Measurements from ENCODE around the gene FRY. TPM values are rescaled to one million over a fixed set of nuclear protein-coding genes. Genes with fewer than 3 reads are reported as not detected.

FRY gene
- total and polyA plus RNA-seq, 2 of the 13 experiments (the other 11 are each of a cell fraction or from before 2014, with no cell fraction given) = 8.2 to 13.1 TPM

- H3K27me3 ChIP-seq (ENCODE audit: control insufficient read depth in 1 of 2, insufficient read depth in 2 of 2, low read length in 2 of 2) = peaks cover 0 to 7% of the 10 kb centered on the region in 2 experiments; a peak in 2 of 5 replicates
- TF ChIP-seq NCOA1 (CRISPR knock-in tag; IDR thresholded peaks at IDR 0.05) (no peak), LBX2 (CRISPR knock-in tag; IDR thresholded peaks at IDR 0.05; ENCODE audit: borderline replicate concordance) (no peak), ZNF644 (CRISPR knock-in tag; IDR thresholded peaks at IDR 0.05; ENCODE audit: low read depth) (peak; percentile 92), ZFP36L1 (CRISPR knock-in tag; IDR thresholded peaks at IDR 0.05) (no peak), FOSL2 (CRISPR knock-in tag; IDR thresholded peaks at IDR 0.05) (peak; percentile 91), HOMEZ (CRISPR knock-in tag; IDR thresholded peaks at IDR 0.05; ENCODE audit: low read depth) (peak; percentile 13; the same call in 1 of the 2 replicates), YY1 (IDR thresholded peaks at IDR 0.05; ENCODE audit: insufficient read depth, insufficient replicate concordance, low read depth, low read length) (no peak), ARID5B (CRISPR knock-in tag; IDR thresholded peaks at IDR 0.05) (0 out of 2 replicates have a peak, but pooled peaks have one; percentile 17), SKI (IDR thresholded peaks at IDR 0.05; ENCODE audit: partially characterized antibody) (peak; percentile 87), ADNP (CRISPR knock-in tag; IDR thresholded peaks at IDR 0.05) (no peak)
- no peaks in the 10 kb centered on the region for H4K20me1 ChIP-seq (ENCODE audit: insufficient read depth, low read length)
- no peaks in the 10 kb centered on the region for H3K9me3 ChIP-seq (ENCODE audit: low read length)
- 29% methylated on average over 5 of the region's 5 CpGs for WGBS (ENCODE audit: low lambda C conversion rate)
- CTCF ChIA-PET (ENCODE audit: low intra/inter-chr PET ratio, low total read pairs) = no interaction called here
- H3K36me3 ChIP-seq (replicated peaks in 1 of 2; ENCODE audit: control insufficient read depth in 1 of 2, insufficient read depth in 2 of 2, low read length in 2 of 2) = no peaks in the 10 kb centered on the region
- FAIRE-seq (no peak), ATAC-seq (peak; percentile 38; the same call in 1 of the 3 replicates), DNase-seq (ENCODE audit: low spot score) (peak; percentile 67)
- POLR2A ChIA-PET = no interaction called here
- H3K79me2 ChIP-seq (ENCODE audit: insufficient read depth, low read length) = no peaks in the 10 kb centered on the region
- no peak overlapping the region for H3K27ac ChIP-seq (ENCODE audit: extremely low read length, insufficient read depth, low read length)
- no TSS peak for BruUV-seq (replicated peaks)
- H3K4me3 ChIP-seq (replicated peaks in 1 of 3; ENCODE audit: insufficient read depth in 1 of 3, low read depth in 2 of 3, low read length in 3 of 3) = no peak overlapping the region
- H3K4me2 ChIP-seq (ENCODE audit: low read depth, low read length) = no peak overlapping the region
- no peak overlapping the region for H2AFZ ChIP-seq (ENCODE audit: low read length)
- in situ Hi-C loops (cut with HindIII; ENCODE audit: extremely low pct_ligation_motif_present, low pct_unique_long_range_greater_than_20kb) = no loop called here
- intact Hi-C loops (cut with micrococcal nuclease; ENCODE audit: unreplicated experiment) = loop anchor here (5.0 kb wide), 1 partner anchor 55 kb away; no protein-coding TSS in a partner anchor
- H3K4me1 ChIP-seq (ENCODE audit: insufficient read depth, low read length) = peaks cover 40% of the 10 kb centered on the region
- H3K9ac ChIP-seq (ENCODE audit: insufficient read depth, low read depth, low read length) = no peak overlapping the region
Observed at GRCh38 chr13:31982540-31982939, 49.0 kb upstream of the FRY start.

Measured in HepG2 (cell line).